ENCODE data around the gene FGF14.

GRCh38 chr13:101681834-101682233, 720.0 kb downstream of the FGF14 start:
- TF ChIP-seq, protein P1, sequence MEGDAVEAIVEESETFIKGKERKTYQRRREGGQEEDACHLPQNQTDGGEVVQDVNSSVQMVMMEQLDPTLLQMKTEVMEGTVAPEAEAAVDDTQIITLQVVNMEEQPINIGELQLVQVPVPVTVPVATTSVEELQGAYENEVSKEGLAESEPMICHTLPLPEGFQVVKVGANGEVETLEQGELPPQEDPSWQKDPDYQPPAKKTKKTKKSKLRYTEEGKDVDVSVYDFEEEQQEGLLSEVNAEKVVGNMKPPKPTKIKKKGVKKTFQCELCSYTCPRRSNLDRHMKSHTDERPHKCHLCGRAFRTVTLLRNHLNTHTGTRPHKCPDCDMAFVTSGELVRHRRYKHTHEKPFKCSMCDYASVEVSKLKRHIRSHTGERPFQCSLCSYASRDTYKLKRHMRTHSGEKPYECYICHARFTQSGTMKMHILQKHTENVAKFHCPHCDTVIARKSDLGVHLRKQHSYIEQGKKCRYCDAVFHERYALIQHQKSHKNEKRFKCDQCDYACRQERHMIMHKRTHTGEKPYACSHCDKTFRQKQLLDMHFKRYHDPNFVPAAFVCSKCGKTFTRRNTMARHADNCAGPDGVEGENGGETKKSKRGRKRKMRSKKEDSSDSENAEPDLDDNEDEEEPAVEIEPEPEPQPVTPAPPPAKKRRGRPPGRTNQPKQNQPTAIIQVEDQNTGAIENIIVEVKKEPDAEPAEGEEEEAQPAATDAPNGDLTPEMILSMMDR (IDR thresholded peaks at IDR 0.05) = no peak
- TF ChIP-seq EZH2 (IDR thresholded peaks at IDR 0.05) = no peak

Measured in neural progenitor cell (in vitro differentiated cells).